HG03095 (cell line): ENCODE results near the gene CCN2.
"Not testable (repeated sequence)": the region's sequence is repeated elsewhere in the genome, so short reads cannot be mapped to it uniquely, and the experiment has no call there.

Source experiments
- ATAC-seq: cut with Tn5 transposase; IDR thresholded peaks from one replicate; pipeline ENCODE4 v1.9.1; 2021; ENCODE audit warnings: moderate library complexity; ENCODE audit not compliant: unreplicated experiment

The CCN2 gene

DNA sequence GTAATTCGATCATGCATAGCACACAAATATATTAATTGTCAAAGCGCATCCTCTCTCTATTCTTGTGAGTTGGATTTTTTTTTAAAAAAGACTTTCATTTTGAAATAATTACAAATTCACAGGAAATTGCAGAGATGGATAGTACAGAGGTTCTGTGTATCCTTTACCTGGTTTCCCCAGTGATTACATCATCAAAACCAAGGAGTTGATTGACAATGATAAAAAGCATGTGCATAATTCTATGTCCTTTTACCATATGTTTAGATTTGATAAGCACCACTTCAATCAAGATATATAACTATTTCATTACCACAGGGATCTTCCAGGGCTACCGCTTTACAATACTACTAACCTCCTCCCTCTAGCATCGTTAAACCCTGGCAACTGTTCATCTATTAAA, 40.2 kb downstream of the CCN2 start:
- ATAC-seq: no peak

DNA sequence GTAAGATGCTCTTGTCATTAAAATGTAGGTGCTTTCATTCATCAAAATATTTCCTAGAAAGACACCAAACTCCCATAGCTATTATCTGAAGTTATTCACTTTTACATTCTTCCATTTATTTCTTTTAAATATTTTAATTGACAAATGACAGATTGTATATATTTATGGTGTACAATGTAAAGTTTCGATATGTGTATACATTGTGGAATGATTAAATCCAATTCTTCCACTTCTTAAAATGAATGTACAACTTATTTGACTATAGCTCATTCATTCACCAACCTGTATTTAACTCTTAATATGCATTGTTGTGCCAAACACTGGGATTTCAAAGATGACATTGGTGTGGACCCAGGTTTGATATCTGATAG, 41.0 kb downstream of the CCN2 start:
- ATAC-seq: peak; percentile 12

DNA sequence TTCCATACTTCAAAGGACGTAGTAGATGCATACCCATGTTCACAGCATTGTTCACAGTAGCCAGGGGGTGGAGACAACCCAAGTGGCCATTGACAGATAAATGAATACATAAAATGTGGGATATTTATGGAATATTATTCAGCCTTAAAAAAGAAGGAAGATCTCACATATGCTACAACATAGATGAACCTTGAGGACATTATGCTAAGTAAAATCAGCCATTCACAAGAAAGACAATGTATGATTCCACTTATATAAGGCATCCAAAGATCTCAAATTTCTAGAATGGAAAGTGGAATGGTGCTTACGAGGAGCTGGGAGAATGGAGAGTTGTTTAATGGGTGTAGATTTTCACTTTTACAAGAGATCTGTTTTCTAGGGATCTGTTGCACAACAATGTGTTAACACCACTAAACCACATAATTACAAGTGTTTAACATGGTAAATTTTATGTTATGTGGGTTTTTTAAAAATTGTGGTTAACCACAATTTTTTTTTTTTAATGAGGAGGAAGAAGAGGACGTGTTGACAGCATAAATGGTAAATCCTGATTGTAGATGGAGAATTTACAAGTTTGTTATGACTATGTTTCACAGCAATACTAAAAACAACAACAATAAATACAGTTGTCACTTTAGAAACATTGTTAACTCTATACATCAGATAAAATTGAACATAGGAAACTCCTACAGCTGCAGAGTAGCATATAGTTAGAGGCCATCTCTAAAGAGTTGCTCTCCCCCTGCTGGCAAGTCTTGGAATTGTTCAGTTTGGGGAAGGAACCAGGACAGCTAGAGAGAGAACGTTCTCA, 41.6 kb downstream of the CCN2 start:
- peak; percentile 94 for ATAC-seq

DNA sequence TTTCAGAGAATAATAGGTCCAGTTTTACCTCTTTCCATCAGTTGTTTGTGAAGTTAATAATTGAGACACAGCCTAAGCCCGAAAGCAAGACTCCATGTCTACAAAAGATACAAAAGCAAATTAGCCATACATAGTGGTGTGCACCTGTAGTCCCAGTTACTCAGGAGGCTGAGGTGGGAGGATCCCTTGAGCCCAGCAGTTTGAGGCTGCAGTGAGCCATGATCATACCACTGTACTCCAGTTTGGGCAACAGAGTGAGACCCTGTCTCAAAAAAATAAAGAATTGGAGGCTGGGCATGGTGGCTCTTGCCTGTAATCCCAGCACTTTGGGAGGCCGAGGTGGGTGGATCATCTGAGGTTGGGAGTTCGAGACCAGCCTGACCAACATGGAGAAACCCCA, 42.4 kb downstream of the CCN2 start:
- not testable (repeated sequence) for ATAC-seq

DNA sequence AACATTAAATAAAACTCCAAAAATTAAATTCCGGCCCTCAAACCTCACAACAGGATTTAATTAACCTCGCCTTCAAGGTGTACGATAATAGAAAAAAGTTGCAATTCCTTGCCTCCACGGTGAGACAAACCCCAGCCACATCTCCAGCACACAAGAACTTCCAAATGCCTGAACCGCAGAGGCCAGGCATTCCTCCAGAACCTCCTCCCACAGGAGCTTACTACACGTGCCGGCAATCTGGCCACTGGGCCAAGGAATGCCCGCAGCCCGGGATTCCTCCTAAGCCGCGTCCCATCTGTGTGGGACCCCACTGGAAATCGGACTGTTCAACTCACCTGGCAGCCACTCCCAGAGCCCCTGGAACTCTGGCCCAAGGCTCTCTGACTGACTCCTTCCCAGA, 47.4 kb downstream of the CCN2 start:
- not testable (repeated sequence) for ATAC-seq

DNA sequence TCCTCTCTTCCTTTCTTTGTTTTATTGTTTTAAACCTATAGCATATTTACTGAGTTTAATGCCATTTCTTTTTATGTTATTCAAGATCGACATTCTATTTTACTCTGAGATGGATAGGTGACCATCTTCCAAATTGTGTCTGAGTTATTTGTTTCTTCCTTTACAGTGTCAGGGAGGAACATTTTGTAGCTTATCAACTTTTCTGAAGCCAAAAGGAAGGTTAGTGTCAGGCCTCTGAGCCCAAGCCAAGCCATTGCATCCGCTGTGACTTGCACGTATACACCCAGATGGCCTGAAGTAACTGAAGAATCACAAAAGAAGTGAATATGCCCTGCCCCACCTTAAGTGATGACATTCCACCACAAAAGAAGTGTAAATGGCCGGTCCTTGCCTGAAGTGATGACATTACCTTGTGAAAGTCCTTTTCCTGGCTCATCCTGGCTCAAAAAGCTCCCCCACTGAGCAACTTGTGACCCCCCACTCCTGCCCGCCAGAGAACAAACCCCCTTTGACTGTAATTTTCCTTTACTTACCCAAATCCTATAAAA, 49.8 kb downstream of the CCN2 start:
- ATAC-seq: not testable (repeated sequence)

DNA sequence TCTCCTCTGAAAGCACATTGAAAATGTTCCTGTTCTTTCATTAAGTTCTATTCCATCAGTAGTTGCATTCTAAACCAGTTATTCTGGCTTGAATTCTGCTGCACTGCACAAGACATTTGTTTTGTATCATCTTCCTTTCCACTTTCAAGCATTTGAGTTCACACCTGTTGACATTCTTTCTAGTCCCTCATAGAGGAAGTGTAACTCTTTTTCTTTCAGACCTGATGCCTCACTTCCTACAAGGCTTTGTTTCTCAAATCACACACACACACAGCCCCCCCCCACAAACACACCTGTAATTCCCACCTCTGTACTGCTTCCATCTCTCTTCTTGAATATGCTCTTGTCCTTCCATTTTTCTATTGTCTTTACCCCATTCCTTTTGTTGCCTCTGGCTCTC, 50.9 kb downstream of the CCN2 start:
- ATAC-seq: no peak

DNA sequence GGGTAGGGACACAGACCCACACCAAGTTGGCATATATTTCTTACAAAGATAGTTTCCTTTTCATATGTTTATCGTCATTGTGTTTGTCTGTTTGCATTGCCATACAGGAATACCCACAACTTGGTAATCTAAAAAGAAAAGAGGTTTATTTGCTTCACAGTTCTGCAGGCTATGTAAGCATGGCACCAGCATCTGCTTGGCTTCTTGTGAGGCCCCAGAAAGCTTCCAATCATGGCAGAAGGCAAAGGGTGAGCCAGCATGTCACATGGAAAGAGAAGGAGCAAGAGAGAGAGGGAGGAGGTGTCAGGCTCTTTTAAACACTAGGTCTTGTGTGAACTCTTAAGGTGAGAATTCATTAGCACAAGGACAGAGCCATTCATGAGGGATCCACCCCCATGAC, 52.5 kb downstream of the CCN2 start:
- ATAC-seq: no peak
